Tibial artery (tissue), 4 donors: ENCODE results near the gene KRTAP4-16.
"Not testable (repeated sequence)": the region's sequence is repeated elsewhere in the genome, so short reads cannot be mapped to it uniquely, and the experiment has no call there.

Experiments
- DNase-seq, 2 donors: peaks; one replicate each; pipeline ENCODE4 v3.0.0-alpha.2; 2019
- H3K27ac ChIP-seq, 2 donors: fragments of 200-600 bp; sonication (generic) in 1 of 2; 1 replicate in 1 of 2; 2 replicates in 1 of 2; pipeline ENCODE4 v1.5.1; 2018 to 2019; ENCODE audit warnings: mild to moderate bottlenecking in 1 of 2
- H3K27me3 ChIP-seq, 2 donors: fragments of 200-600 bp; sonication (generic) in 1 of 2; one replicate each; pipeline versions ENCODE4 v1.5.1 to v1.6.0; 2016 to 2019
- H3K36me3 ChIP-seq, 3 donors: fragments of 200-600 bp; sonication (generic) in 2 of 3; one replicate each; pipeline ENCODE4 v1.5.1; 2016 to 2019; ENCODE audit warnings: mild to moderate bottlenecking in 2 of 3
- H3K4me1 ChIP-seq, 4 donors: fragments of 200-600 bp; sonication (generic) in 2 of 4; 1 replicate in 3 of 4; 2 replicates in 1 of 4; pipeline ENCODE4 v1.5.1; 2016 to 2019
- H3K4me3 ChIP-seq, 2 donors: fragments of 200-600 bp; sonication (generic) in 1 of 2; 1 replicate in 1 of 2; 2 replicates in 1 of 2; pipeline ENCODE4 v1.5.1; 2018 to 2019; ENCODE audit warnings: mild to moderate bottlenecking in 2 of 2
- H3K9me3 ChIP-seq, 3 donors: fragments of 200-600 bp; sonication (generic) in 1 of 3; one replicate each; pipeline ENCODE4 v1.5.1; 2016 to 2019
- intact Hi-C: fragments of 100-400 bp; cut with DNase I; formaldehyde crosslinking; loops from one replicate; pipeline ENCODE4 v1.15.0; 2023; ENCODE audit warnings: low total_unique reads
- TF ChIP-seq, protein P1 (sequence below), 2 experiments: fragments of 200-600 bp in 1 of 2; fragments of 450-650 bp in 1 of 2; IDR thresholded peaks; one replicate each; pipeline ENCODE4 v1.5.1; 2017 to 2019; ENCODE audit warnings: antibody characterized with exemption in 2 of 2, mild to moderate bottlenecking in 1 of 2, moderate library complexity in 1 of 2

KRTAP4-16 gene

DNA sequence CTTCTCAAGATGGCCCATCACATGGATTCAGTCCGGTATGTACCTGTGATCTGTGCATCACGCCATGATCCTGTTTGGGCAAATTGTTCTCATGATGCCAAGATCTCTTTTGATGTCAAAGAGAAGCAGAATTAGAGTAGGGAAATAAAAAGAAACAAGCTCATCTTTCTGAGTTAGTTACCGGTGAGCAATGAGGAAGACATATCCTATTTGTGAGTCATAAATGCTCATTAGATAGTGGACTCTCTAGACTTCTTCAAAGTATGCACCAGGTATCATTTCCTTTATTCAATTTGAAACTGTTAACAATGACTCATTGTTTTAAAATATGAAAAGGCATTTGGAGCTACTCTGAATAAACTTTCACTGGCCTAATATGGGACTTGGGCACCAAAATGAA lies 30.0 kb upstream of the KRTAP4-16 start:
- intact Hi-C loops: no loop called here
- TF ChIP-seq, protein P1, sequence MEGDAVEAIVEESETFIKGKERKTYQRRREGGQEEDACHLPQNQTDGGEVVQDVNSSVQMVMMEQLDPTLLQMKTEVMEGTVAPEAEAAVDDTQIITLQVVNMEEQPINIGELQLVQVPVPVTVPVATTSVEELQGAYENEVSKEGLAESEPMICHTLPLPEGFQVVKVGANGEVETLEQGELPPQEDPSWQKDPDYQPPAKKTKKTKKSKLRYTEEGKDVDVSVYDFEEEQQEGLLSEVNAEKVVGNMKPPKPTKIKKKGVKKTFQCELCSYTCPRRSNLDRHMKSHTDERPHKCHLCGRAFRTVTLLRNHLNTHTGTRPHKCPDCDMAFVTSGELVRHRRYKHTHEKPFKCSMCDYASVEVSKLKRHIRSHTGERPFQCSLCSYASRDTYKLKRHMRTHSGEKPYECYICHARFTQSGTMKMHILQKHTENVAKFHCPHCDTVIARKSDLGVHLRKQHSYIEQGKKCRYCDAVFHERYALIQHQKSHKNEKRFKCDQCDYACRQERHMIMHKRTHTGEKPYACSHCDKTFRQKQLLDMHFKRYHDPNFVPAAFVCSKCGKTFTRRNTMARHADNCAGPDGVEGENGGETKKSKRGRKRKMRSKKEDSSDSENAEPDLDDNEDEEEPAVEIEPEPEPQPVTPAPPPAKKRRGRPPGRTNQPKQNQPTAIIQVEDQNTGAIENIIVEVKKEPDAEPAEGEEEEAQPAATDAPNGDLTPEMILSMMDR (IDR thresholded peaks at IDR 0.05): no peak
- no peaks in the 10 kb centered on the region for H3K9me3 ChIP-seq
- no peaks in the 10 kb centered on the region for H3K4me1 ChIP-seq
- H3K27ac ChIP-seq: no peak overlapping the region
- no peak overlapping the region for H3K4me3 ChIP-seq
- H3K27me3 ChIP-seq: no peaks in the 10 kb centered on the region
- H3K36me3 ChIP-seq: no peaks in the 10 kb centered on the region
- DNase-seq: no peak

GRCh38 chr17:41127371-41127770 lies 25.4 kb upstream of the KRTAP4-16 start:
- intact Hi-C loops: no loop called here
- TF ChIP-seq, protein P1 (IDR thresholded peaks at IDR 0.05): no peak
- Histone ChIP-seq H3K36me3 (no peaks in the 10 kb centered on the region), H3K27me3 (no peaks in the 10 kb centered on the region), H3K4me3 (no peak overlapping the region), H3K9me3 (no peaks in the 10 kb centered on the region), H3K4me1 (no peaks in the 10 kb centered on the region), H3K27ac (no peak overlapping the region)
- no peak for DNase-seq

GRCh38 chr17:41126412-41126811 lies 24.4 kb upstream of the KRTAP4-16 start:
- TF ChIP-seq, protein P1 (IDR thresholded peaks at IDR 0.05): no peak
- no peaks in the 10 kb centered on the region for H3K36me3 ChIP-seq
- intact Hi-C loops: no loop called here

GRCh38 chr17:41125064-41125463 lies 23.1 kb upstream of the KRTAP4-16 start:
- Histone ChIP-seq H3K27me3 (no peaks in the 10 kb centered on the region), H3K9me3 (no peaks in the 10 kb centered on the region), H3K4me3 (no peak overlapping the region), H3K4me1 (no peaks in the 10 kb centered on the region), H3K27ac (no peak overlapping the region), H3K36me3 (no peaks in the 10 kb centered on the region)
- no peak for DNase-seq
- TF ChIP-seq, protein P1 (IDR thresholded peaks at IDR 0.05): no peak
- intact Hi-C loops: no loop called here

More at GRCh38 chr17:41126412-41126811, 24.4 kb upstream of the KRTAP4-16 start:
- Histone ChIP-seq H3K27me3 (no peaks in the 10 kb centered on the region), H3K9me3 (no peaks in the 10 kb centered on the region), H3K4me3 (no peak overlapping the region), H3K4me1 (no peaks in the 10 kb centered on the region), H3K27ac (no peak overlapping the region)
- DNase-seq: no peak

GRCh38 chr17:41123991-41124371 lies 22.0 kb upstream of the KRTAP4-16 start, which contains the start of gene KRTAP4-12:
Gene KRTAP4-12 (minus strand): TSS chr17:41124182. CDS start chr17:41124122, 60 bp downstream.
- H3K36me3 ChIP-seq, DNase-seq, H3K9me3 ChIP-seq, intact Hi-C loops, H3K27ac ChIP-seq, H3K27me3 ChIP-seq, H3K4me3 ChIP-seq, H3K4me1 ChIP-seq: not testable (repeated sequence)

GRCh38 chr17:41123292-41123990 lies 21.4 kb upstream of the KRTAP4-16 start:
- DNase-seq, H3K36me3 ChIP-seq, H3K9me3 ChIP-seq, H3K4me3 ChIP-seq, intact Hi-C loops, H3K27me3 ChIP-seq, H3K4me1 ChIP-seq, H3K27ac ChIP-seq: not testable (repeated sequence)

- TF ChIP-seq, protein P1 (IDR thresholded peaks at IDR 0.05): no peak
- H3K27me3 ChIP-seq: peaks cover 0 to 9% of the 10 kb centered on the region in 2 donors
- no peaks in the 10 kb centered on the region for H3K9me3 ChIP-seq
- intact Hi-C loops: no loop called here
- H3K4me3 ChIP-seq: no peak overlapping the region
- H3K4me1 ChIP-seq: no peaks in the 10 kb centered on the region
- no peak overlapping the region for H3K27ac ChIP-seq
- DNase-seq: no peak
- H3K36me3 ChIP-seq: no peaks in the 10 kb centered on the region
These were observed 19.7 kb upstream of the KRTAP4-16 start for GRCh38 chr17:41121742-41122141.

GRCh38 chr17:41119696-41120690 lies 18.0 kb upstream of the KRTAP4-16 start:
- H3K27me3 ChIP-seq, H3K4me3 ChIP-seq, intact Hi-C loops, H3K36me3 ChIP-seq, DNase-seq, H3K9me3 ChIP-seq, H3K4me1 ChIP-seq, H3K27ac ChIP-seq: not testable (repeated sequence)
